Psoas muscle (tissue), 8 donors: Measurements from ENCODE around the gene SLC45A1. TPM values are rescaled to one million over a fixed set of nuclear protein-coding genes. Genes with fewer than 3 reads are reported as not detected.

Experiments
- ATAC-seq, 4 donors: fragments of 200-7000 bp; cut with Tn5 transposase; one replicate each; pipeline ENCODE4 v1.9.1; 2020; ENCODE audit warnings: moderate library complexity in 3 of 4, mild to moderate bottlenecking in 2 of 4
- DNase-seq, 2 donors: peaks; one replicate each; pipeline ENCODE4 v3.0.0-alpha.2; 2020
- H3K27ac ChIP-seq: fragments of 200-600 bp; one replicate; pipeline ENCODE4 v1.8.0; 2022
- H3K27me3 ChIP-seq, 3 donors: fragments of 200-600 bp in 1 of 3; one replicate each; pipeline versions ENCODE4 v1.6.1 to v1.8.0; 2013 to 2022; ENCODE audit warnings: low read length in 2 of 3, mild to moderate bottlenecking in 2 of 3, moderate library complexity in 1 of 3; ENCODE audit not compliant: insufficient read depth in 3 of 3
- H3K36me3 ChIP-seq, 2 donors: fragments of 200-600 bp in 1 of 2; one replicate each; pipeline versions ENCODE4 v1.6.1 to v1.8.0; 2013 to 2022; ENCODE audit warnings: low read depth in 1 of 2, mild to moderate bottlenecking in 1 of 2, moderate library complexity in 1 of 2; ENCODE audit not compliant: insufficient read depth in 1 of 2
- H3K4me1 ChIP-seq: fragments of 200-600 bp; one replicate; pipeline ENCODE4 v1.8.0; 2022
- H3K4me3 ChIP-seq: fragments of 200-600 bp; one replicate; pipeline ENCODE4 v1.8.0; 2022; ENCODE audit warnings: mild to moderate bottlenecking
- H3K9me3 ChIP-seq: fragments of 200-600 bp; one replicate; pipeline ENCODE4 v1.8.0; 2022
- CTCF ChIP-seq: fragments of 200-600 bp; IDR thresholded peaks from one replicate; pipeline ENCODE4 v1.8.0; 2022; ENCODE audit warnings: antibody characterized with exemption
- WGBS, 3 donors: extraction: QIAGEN DNeasy Blood & Tissue Kit; methylation state at CpG; one replicate each; pipeline versions ENCODE4 v1.1.6 to v1.1.7; 2013; 5-methylcytosine and 5-hydroxymethylcytosine counted together
- intact Hi-C, 2 donors: fragments of 100-400 bp; cut with DNase I; formaldehyde crosslinking; loops; one replicate each; pipeline versions ENCODE4 v1.11.0 to v1.14.2; 2022
- polyA plus RNA-seq, 3 donors: library from polyadenylated mRNA; stranded (reverse); fragments of 200-250 nt; gene quantifications; one replicate each; pipeline ENCODE4 v1.2.3, GENCODE V29; 2013
- total RNA-seq, 4 donors: library from RNA; stranded (reverse); fragmentation: NEBNext Ultra II Directional in 2 of 4; extraction: Animal tissue kit (Norgen Biotek cat#: 25700) in 2 of 4; gene quantifications; one replicate each; pipeline versions ENCODE4 v1.2.1 to v1.2.4, GENCODE V29; 2021 to 2023
- donor health status: healthy with polysubstance abuse.
- donor health status: DM: no; HTN: no; CAD: no; lungs with moderate emphysema.
- donor health status: Bipolar disorder and iron deficiency.
- donor health status: healthy.
- donor health status: DM: yes; HTN: yes; CAD: no.
- donor health status: DM: no; HTN: no; CAD: no.
- donor health status: DM: no; HTN: no; CAD: no.
- donor health status: DM: yes; HTN: yes; CAD: no.

SLC45A1 gene
- total and polyA plus RNA-seq, 7 donors, result 0.44 to 1.4 (median 0.94) TPM

- H3K27me3 ChIP-seq, result no peaks in the 10 kb centered on the region
- peaks cover 6 to 86% of the 10 kb centered on the region in 2 donors for H3K36me3 ChIP-seq
- intact Hi-C loops, result no loop called here
- DNase-seq (peak in 1 of 2 donors; percentile 55), ATAC-seq (no peak)
- no peaks in the 10 kb centered on the region for H3K9me3 ChIP-seq
- H3K4me1 ChIP-seq, result no peaks in the 10 kb centered on the region
- H3K27ac ChIP-seq, result peak overlapping the region; percentile 23
- 87 to 92% (median 88%) methylated on average over 27 of the region's 27 CpGs for WGBS, 3 donors
- TF ChIP-seq CTCF, result no peak
- H3K4me3 ChIP-seq, result no peak overlapping the region
These were observed 38.6 kb downstream of the SLC45A1 start for GRCh38 chr1:8356256-8357209.

DNA sequence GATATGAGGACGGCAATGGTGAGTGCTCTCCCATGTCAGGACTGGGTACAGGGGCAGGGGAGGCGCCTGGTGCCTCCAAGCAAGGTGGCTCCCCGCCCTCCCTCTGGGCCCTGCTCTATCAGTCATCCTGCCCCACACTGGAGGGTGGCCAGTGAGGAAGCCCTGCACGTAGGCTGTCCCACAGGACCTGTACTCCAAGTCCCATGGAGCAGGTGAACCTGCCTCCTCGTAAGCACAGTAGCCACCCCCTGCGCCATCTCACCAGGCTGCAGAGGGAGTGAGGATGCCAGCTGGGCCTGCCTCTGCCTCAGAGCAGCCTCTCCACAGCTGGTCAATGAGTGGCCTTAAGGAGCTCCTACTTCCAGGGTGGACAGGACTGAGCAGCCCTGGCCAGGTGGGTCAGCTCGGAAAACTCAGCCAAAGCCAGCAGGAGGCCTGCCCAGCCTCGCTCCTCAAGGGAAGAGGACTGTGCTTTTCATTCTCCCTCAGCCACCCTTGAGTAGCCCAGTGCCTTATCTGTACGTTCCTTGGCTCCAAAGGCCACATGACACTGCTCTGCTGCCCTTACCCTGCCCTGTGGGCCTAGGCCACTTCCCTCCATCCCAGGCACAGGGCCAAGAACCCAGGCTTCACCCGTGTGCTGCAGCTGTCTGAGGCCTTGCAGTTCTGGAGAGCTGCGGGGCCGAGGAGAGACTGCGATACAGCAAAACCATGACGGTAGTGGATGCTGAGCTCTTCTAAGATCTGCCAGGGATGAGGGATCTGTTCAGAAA lies 39.6 kb downstream of the SLC45A1 start:
- peak overlapping the region; percentile 23 for H3K27ac ChIP-seq
- intact Hi-C loops, result no loop called here
- peak in 2 of 4 donors; percentile 2 to 5 for ATAC-seq

GRCh38 chr1:8358241-8358896 lies 40.5 kb downstream of the SLC45A1 start:
- no peak overlapping the region for H3K4me3 ChIP-seq
- peaks cover 6 to 92% of the 10 kb centered on the region in 2 donors for H3K36me3 ChIP-seq
- peak in 1 of 4 donors; percentile 0 for ATAC-seq
- 88 to 93% (median 90%) methylated on average over 44 to 46 of the region's 46 CpGs for WGBS, 3 donors
- no peaks in the 10 kb centered on the region for H3K9me3 ChIP-seq
- no peak for TF ChIP-seq CTCF
- no peaks in the 10 kb centered on the region for H3K27me3 ChIP-seq
- peak overlapping the region; percentile 2 for H3K27ac ChIP-seq
- peak in 1 of 2 donors; percentile 53 for DNase-seq
- intact Hi-C loops, result no loop called here
- peaks cover 4% of the 10 kb centered on the region for H3K4me1 ChIP-seq

More for the DNA sequence above, 39.6 kb downstream of the SLC45A1 start:
- peak in 1 of 2 donors; percentile 68 for DNase-seq
- H3K36me3 ChIP-seq, result peaks cover 6 to 90% of the 10 kb centered on the region in 2 donors
- TF ChIP-seq CTCF, result no peak
- WGBS, 3 donors, result 42 to 63% (median 59%) methylated on average over 14 of the region's 14 CpGs
- no peaks in the 10 kb centered on the region for H3K27me3 ChIP-seq
- no peaks in the 10 kb centered on the region for H3K9me3 ChIP-seq
- H3K4me3 ChIP-seq, result no peak overlapping the region
- no peaks in the 10 kb centered on the region for H3K4me1 ChIP-seq

- no peak for TF ChIP-seq CTCF
- WGBS, 3 donors, result 76 to 86% (median 83%) methylated on average over 25 to 26 of the region's 26 CpGs
- Histone ChIP-seq H3K9me3 (no peaks in the 10 kb centered on the region), H3K27me3 (no peaks in the 10 kb centered on the region), H3K4me3 (no peak overlapping the region), H3K36me3 (peaks cover 6 to 90% of the 10 kb centered on the region in 2 donors), H3K27ac (peak overlapping the region; percentile 53), H3K4me1 (peaks cover 11% of the 10 kb centered on the region)
- intact Hi-C loops, result no loop called here
- peak; percentile 9 to 31 (median 20) for ATAC-seq
- peak in 1 of 2 donors; percentile 54 for DNase-seq
These were observed 41.1 kb downstream of the SLC45A1 start for GRCh38 chr1:8358897-8359616.
